ENCODE results near the gene TF.

The TF gene

GRCh38 chr3:133835418-133835743 is 89.2 kb downstream of the TF start:
- no peak for DNase-seq (ENCODE audit: low read depth in 2 of 2)

GRCh38 chr3:133835961-133836360 is 89.8 kb downstream of the TF start:
- no peak for DNase-seq (ENCODE audit: low read depth in 2 of 2)

- DNase-seq (ENCODE audit: low read depth in 2 of 2), result no peak
Measured at GRCh38 chr3:133836497-133837158, 90.4 kb downstream of the TF start.

- no peak for DNase-seq (ENCODE audit: low read depth in 2 of 2)
Measured at GRCh38 chr3:133837487-133838295, 91.5 kb downstream of the TF start.

- DNase-seq (ENCODE audit: low read depth in 2 of 2), result no peak
Measured at GRCh38 chr3:133838296-133838789, 92.2 kb downstream of the TF start.

GRCh38 chr3:133838916-133839800 is 93.0 kb downstream of the TF start:
- no peak for DNase-seq (ENCODE audit: low read depth in 2 of 2)

- no peak for DNase-seq (ENCODE audit: low read depth in 2 of 2)
Measured at GRCh38 chr3:133840055-133840737, 94.0 kb downstream of the TF start.

GRCh38 chr3:133840767-133841166 is 94.6 kb downstream of the TF start:
- DNase-seq (ENCODE audit: low read depth in 2 of 2), result no peak

- DNase-seq (ENCODE audit: low read depth in 2 of 2), result no peak
Measured at GRCh38 chr3:133841196-133841595, 95.0 kb downstream of the TF start.

- DNase-seq (ENCODE audit: low read depth in 2 of 2), result no peak
Measured at GRCh38 chr3:133842158-133842557, 96.0 kb downstream of the TF start.

- DNase-seq (ENCODE audit: low read depth in 2 of 2), result no peak
Measured at GRCh38 chr3:133843634-133844033, 97.4 kb downstream of the TF start.

- DNase-seq (ENCODE audit: low read depth in 2 of 2), result no peak
Measured at GRCh38 chr3:133845127-133845526, 98.9 kb downstream of the TF start.
